ENCODE measurements around the gene C10orf62.

The C10orf62 gene

GRCh38 chr10:97632949-97633884 lies 43.7 kb downstream of the C10orf62 start, which contains the start of gene MORN4 (continued):
- TF ChIP-seq TSHZ1 (tag by site-specific recombination; IDR thresholded peaks at IDR 0.05; ENCODE audit: borderline replicate concordance) (no peak), BCL6B (tag by site-specific recombination; IDR thresholded peaks at IDR 0.05) (no peak), ZNF324 (tag by site-specific recombination; IDR thresholded peaks at IDR 0.05) (peak; percentile 22; the same call in 1 of the 2 replicates), ZNF426 (tag by site-specific recombination; IDR thresholded peaks at IDR 0.05) (no peak), ZNF571 (tag by site-specific recombination; IDR thresholded peaks at IDR 0.05) (no peak), SCRT2 (tag by site-specific recombination; IDR thresholded peaks at IDR 0.05) (peak; percentile 82), ZNF561 (tag by site-specific recombination; IDR thresholded peaks at IDR 0.05; ENCODE audit: borderline replicate concordance) (0 out of 2 replicates have a peak, but pooled peaks have one; percentile 63), ZBTB21 (tag by site-specific recombination; IDR thresholded peaks at IDR 0.05) (no peak), ZNF473 (tag by site-specific recombination; IDR thresholded peaks at IDR 0.05) (no peak), ZNF558 (tag by site-specific recombination; IDR thresholded peaks at IDR 0.05) (no peak), ZNF416 (tag by site-specific recombination; IDR thresholded peaks at IDR 0.05) (no peak), ZSCAN18 (tag by site-specific recombination; IDR thresholded peaks at IDR 0.05) (no peak), CTCF (tag by site-specific recombination; IDR thresholded peaks at IDR 0.05) (peak; percentile 54; the same call in 1 of the 2 replicates), FEZF1 (tag by site-specific recombination; IDR thresholded peaks at IDR 0.05) (no peak), ZFP41 (tag by site-specific recombination; IDR thresholded peaks at IDR 0.05; ENCODE audit: borderline replicate concordance) (no peak), ZNF513 (tag by site-specific recombination; IDR thresholded peaks at IDR 0.05) (no peak), ZXDB (tag by site-specific recombination; IDR thresholded peaks at IDR 0.05) (peak; percentile 68), ZNF677 (tag by site-specific recombination; IDR thresholded peaks at IDR 0.05) (no peak), ZNF830 (tag by site-specific recombination; IDR thresholded peaks at IDR 0.05; ENCODE audit: low read depth) (no peak), ZNF37A (tag by site-specific recombination; IDR thresholded peaks at IDR 0.05) (no peak), ZNF560 (tag by site-specific recombination; IDR thresholded peaks at IDR 0.05; ENCODE audit: borderline replicate concordance) (no peak), PRDM10 (tag by site-specific recombination; IDR thresholded peaks at IDR 0.05) (peak; percentile 98), ZNF510 (tag by site-specific recombination; IDR thresholded peaks at IDR 0.05; ENCODE audit: insufficient replicate concordance) (no peak), ZNF76 (tag by site-specific recombination; IDR thresholded peaks at IDR 0.05; ENCODE audit: borderline replicate concordance, low read depth) (peak; percentile 94), ZSCAN30 (tag by site-specific recombination; IDR thresholded peaks at IDR 0.05) (no peak)

All from HEK293 (cell line).